Measurements from ENCODE around the gene MMGT1. TPM values are rescaled to one million over a fixed set of nuclear protein-coding genes. Genes with fewer than 3 reads are reported as not detected.
"Not testable (repeated sequence)": the region's sequence is repeated elsewhere in the genome, so short reads cannot be mapped to it uniquely, and the experiment has no call there.

MMGT1 gene
- total RNA-seq, 2 donors from 2014 or later: 17.5 to 19.2 TPM

GRCh38 chrX:135927897-135928296 lies 45.9 kb downstream of the MMGT1 start:
- Histone ChIP-seq H3K4me3 (ENCODE audit: low read length) (no peak overlapping the region), H3K27ac (ENCODE audit: low read depth, low read length) (no peak overlapping the region), H3K9me3 (ENCODE audit: control insufficient read depth, low read length) (no peaks in the 10 kb centered on the region), H3K9ac (ENCODE audit: extremely low read depth, low read length, poor library complexity, severe bottlenecking) (no peak overlapping the region), H3K36me3 (ENCODE audit: control insufficient read depth, insufficient read depth, low read length) (no peaks in the 10 kb centered on the region), H3K4me1 (ENCODE audit: control insufficient read depth, insufficient read depth, low read length) (no peaks in the 10 kb centered on the region), H3K27me3 (ENCODE audit: control insufficient read depth, insufficient read depth, low read length, poor library complexity, severe bottlenecking) (no peaks in the 10 kb centered on the region)
- Mint-ChIP-seq H3K27ac (no peak overlapping the region), H3K36me3 (ENCODE audit: low read depth) (no peaks in the 10 kb centered on the region), H3K27me3 (ENCODE audit: insufficient read depth) (peaks cover 3% of the 10 kb centered on the region), H3K4me1 (no peaks in the 10 kb centered on the region), H3K4me3 (no peak overlapping the region), H3K9me3 (peaks cover 47% of the 10 kb centered on the region)
- WGBS, 2 experiments (ENCODE audit: insufficient coverage in 1 of 2, insufficient read length in 1 of 2): 79% methylated on average over 1 of the region's 2 CpGs; no CpG with 5 or more reads in 1 of the 2 experiments
- DNase-seq: no peak
- no peak for TF ChIP-seq CTCF (conservative IDR thresholded peaks at IDR 0.05)

GRCh38 chrX:135923353-135923752 lies 50.4 kb downstream of the MMGT1 start:
- Mint-ChIP-seq H3K4me3 (no peak overlapping the region), H3K36me3 (ENCODE audit: low read depth) (no peaks in the 10 kb centered on the region), H3K27ac (no peak overlapping the region), H3K4me1 (no peaks in the 10 kb centered on the region), H3K9me3 (peaks cover 65% of the 10 kb centered on the region), H3K27me3 (ENCODE audit: insufficient read depth) (no peaks in the 10 kb centered on the region)
- WGBS, 2 experiments (ENCODE audit: insufficient coverage in 1 of 2, insufficient read length in 1 of 2): 83% methylated on average over 5 of the region's 5 CpGs; no CpG with 5 or more reads in 1 of the 2 experiments
- H3K9ac ChIP-seq (ENCODE audit: extremely low read depth, low read length, poor library complexity, severe bottlenecking): no peak overlapping the region
- H3K27me3 ChIP-seq (ENCODE audit: control insufficient read depth, insufficient read depth, low read length, poor library complexity, severe bottlenecking): no peaks in the 10 kb centered on the region
- H3K9me3 ChIP-seq (ENCODE audit: control insufficient read depth, low read length): no peaks in the 10 kb centered on the region
- DNase-seq: peak; percentile 60
- no peak overlapping the region for H3K4me3 ChIP-seq (ENCODE audit: low read length)
- TF ChIP-seq CTCF (conservative IDR thresholded peaks at IDR 0.05): peak; percentile 61
- no peaks in the 10 kb centered on the region for H3K4me1 ChIP-seq (ENCODE audit: control insufficient read depth, insufficient read depth, low read length)
- no peak overlapping the region for H3K27ac ChIP-seq (ENCODE audit: low read depth, low read length)
- no peaks in the 10 kb centered on the region for H3K36me3 ChIP-seq (ENCODE audit: control insufficient read depth, insufficient read depth, low read length)

- H3K4me1 Mint-ChIP-seq; H3K36me3 ChIP-seq (ENCODE audit: control insufficient read depth, insufficient read depth, low read length); DNase-seq; H3K27me3 Mint-ChIP-seq (ENCODE audit: insufficient read depth); H3K27me3 ChIP-seq (ENCODE audit: control insufficient read depth, insufficient read depth, low read length, poor library complexity, severe bottlenecking); H3K9me3 ChIP-seq (ENCODE audit: control insufficient read depth, low read length); H3K27ac Mint-ChIP-seq; H3K4me1 ChIP-seq (ENCODE audit: control insufficient read depth, insufficient read depth, low read length); H3K27ac ChIP-seq (ENCODE audit: low read depth, low read length); H3K4me3 ChIP-seq (ENCODE audit: low read length); H3K36me3 Mint-ChIP-seq (ENCODE audit: low read depth); H3K4me3 Mint-ChIP-seq; H3K9ac ChIP-seq (ENCODE audit: extremely low read depth, low read length, poor library complexity, severe bottlenecking): not testable (repeated sequence)
- H3K9me3 Mint-ChIP-seq: peaks cover 73% of the 10 kb centered on the region
- no CpG with 5 or more reads among the region's 1 CpG for WGBS, 2 experiments (ENCODE audit: insufficient coverage in 1 of 2, insufficient read length in 1 of 2)
Measured at GRCh38 chrX:135920516-135920915, 53.3 kb downstream of the MMGT1 start.

- no peaks in the 10 kb centered on the region for H3K36me3 ChIP-seq (ENCODE audit: control insufficient read depth, insufficient read depth, low read length)
- H3K27ac ChIP-seq (ENCODE audit: low read depth, low read length): no peak overlapping the region
- TF ChIP-seq CTCF (conservative IDR thresholded peaks at IDR 0.05): no peak
- peaks cover 82% of the 10 kb centered on the region for H3K9me3 Mint-ChIP-seq
- H3K27me3 ChIP-seq (ENCODE audit: control insufficient read depth, insufficient read depth, low read length, poor library complexity, severe bottlenecking): no peaks in the 10 kb centered on the region
- 91% methylated on average over 3 of the region's 5 CpGs; no CpG with 5 or more reads in 1 of the 2 experiments for WGBS, 2 experiments (ENCODE audit: insufficient coverage in 1 of 2, insufficient read length in 1 of 2)
- H3K4me1 ChIP-seq (ENCODE audit: control insufficient read depth, insufficient read depth, low read length): no peaks in the 10 kb centered on the region
- H3K9me3 ChIP-seq (ENCODE audit: control insufficient read depth, low read length): no peaks in the 10 kb centered on the region
- H3K36me3 Mint-ChIP-seq (ENCODE audit: low read depth): no peaks in the 10 kb centered on the region
- no peak overlapping the region for H3K27ac Mint-ChIP-seq
- no peaks in the 10 kb centered on the region for H3K4me1 Mint-ChIP-seq
- no peak for DNase-seq
- no peaks in the 10 kb centered on the region for H3K27me3 Mint-ChIP-seq (ENCODE audit: insufficient read depth)
- no peak overlapping the region for H3K9ac ChIP-seq (ENCODE audit: extremely low read depth, low read length, poor library complexity, severe bottlenecking)
- H3K4me3 ChIP-seq (ENCODE audit: low read length): no peak overlapping the region
- no peak overlapping the region for H3K4me3 Mint-ChIP-seq
Measured at GRCh38 chrX:135914404-135914803, 59.4 kb downstream of the MMGT1 start.
